Hematopoietic multipotent progenitor cell treated with erythropoietin and hydrocortisone succinate and interleukin-3 and kit ligand, for 4 days (in vitro differentiated cells): ENCODE data around the gene BMP5.

Experiments
- DNase-seq: peaks from one replicate; pipeline ENCODE4 v3.0.0-alpha.2; 2015

The BMP5 gene

DNA sequence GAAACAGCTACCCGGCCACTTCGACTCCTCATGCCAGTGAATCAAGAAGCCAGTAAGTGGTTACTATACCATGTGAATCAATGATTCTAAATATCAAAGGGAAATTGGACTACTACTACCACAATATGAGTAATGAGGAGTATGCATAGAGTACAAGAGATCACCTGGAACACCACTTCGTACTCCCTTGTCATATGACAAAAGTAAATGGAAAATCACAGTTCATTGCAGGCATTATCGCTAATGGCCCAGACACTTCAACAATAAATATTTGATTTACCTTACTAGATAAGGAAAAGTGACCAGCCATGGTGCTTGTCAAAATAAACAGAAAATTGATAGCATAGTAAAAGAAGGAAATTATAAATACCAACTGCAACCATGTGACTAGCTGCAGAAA, 73.1 kb downstream of the BMP5 start:
- DNase-seq: no peak

DNA sequence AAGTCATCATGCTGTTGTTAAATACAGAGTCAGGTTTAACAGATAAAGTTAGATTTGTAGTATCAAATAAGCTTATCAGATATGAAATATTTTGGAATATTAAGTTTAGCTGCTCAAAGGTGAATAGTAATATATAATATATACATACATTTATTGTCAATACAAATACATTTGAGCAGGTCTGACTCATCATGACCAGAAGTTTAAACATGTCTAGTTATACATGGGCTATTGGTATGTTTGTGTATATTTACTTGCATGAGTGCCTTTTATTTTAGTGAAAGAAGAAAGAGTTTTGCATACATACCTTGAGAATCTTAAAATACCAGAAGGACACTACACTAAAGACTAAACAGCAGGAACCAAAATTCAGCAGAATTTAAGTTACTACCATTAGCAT, 76.8 kb downstream of the BMP5 start:
- DNase-seq: no peak

DNA sequence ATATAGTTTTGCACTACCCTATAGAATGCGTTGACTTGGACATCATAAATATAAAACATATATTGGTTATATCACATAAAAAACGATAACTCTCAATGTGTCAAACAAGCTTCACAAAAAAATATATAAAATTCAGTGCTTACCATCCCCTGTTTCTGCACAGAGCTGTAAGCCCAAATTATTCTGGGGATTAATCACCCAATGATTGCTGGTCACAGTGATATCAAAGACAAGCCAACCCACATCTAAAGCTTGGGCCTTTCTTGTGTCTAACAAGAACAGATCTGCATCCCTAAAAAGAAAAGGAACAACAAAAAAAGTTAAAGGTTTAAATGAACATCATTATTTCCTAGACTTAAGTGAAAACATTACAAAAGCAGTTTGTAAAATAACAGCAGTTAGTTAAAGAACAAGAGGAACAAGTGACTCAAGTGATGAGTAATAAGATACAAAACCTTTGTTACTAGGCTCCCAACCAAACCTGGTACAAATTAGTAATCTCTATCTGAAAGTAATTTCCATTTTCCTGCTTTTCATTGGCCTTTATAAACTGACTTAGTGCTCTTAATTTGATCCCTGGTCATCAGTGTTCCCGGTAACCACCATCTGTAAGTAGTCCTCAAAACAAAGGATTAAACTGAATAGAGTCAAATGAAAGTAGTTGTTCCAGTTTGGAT, 81.1 kb downstream of the BMP5 start:
- DNase-seq: no peak

DNA sequence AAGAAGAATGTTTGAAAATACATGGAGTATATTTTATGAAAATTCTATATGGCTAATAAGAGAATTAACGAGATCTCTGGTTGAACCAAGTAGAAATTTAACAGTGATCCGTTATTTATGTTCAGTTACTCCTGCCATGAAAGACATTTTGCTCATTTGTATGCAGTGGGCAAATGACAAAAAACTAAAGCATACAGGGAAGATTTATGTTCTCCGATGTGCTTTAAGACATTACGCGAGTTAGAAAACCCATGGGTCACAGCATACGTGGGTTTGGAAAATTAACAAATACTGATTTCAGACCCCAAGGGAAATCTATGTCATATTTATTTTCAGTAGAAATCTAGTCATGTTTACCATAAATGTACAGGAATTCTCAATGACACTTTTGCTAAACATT, 90.1 kb downstream of the BMP5 start:
- DNase-seq: no peak

DNA sequence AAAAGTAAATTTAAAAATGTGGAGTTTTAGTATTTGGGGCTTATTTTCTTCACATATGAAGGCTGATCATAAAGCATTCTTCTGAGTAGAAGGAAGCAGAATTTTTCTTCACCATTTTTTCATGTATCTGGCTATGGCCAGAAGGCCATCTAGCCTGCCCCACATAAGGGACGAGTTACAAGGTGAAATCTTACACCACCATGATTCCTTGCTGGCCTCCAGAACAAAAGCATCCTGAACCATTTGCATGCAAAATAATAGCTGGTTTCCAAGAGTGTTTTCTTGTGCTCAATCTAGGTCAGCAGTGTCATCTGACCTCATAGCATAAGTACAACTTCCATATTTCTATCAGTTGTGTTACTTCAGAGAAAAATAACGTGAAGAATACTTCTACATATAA, 93.1 kb downstream of the BMP5 start:
- DNase-seq: no peak

DNA sequence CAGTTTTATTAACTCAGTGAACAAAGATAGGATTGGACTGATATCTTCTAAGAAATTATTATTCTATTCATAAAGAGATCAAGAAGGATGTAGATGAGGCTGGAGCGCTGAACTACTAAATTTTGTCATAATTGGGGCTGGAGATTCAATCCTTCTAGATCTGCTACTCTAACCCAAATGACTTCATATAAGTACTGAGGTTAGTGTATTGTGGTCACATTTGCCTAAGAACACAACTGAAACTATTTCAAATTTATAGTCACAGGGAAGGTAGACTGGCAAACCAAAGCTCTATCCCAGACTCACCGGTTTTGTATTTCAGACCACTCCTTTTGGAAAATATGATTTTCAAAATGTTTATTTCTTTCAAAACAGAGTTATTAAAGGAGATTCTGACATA, 96.7 kb downstream of the BMP5 start:
- no peak for DNase-seq

DNA sequence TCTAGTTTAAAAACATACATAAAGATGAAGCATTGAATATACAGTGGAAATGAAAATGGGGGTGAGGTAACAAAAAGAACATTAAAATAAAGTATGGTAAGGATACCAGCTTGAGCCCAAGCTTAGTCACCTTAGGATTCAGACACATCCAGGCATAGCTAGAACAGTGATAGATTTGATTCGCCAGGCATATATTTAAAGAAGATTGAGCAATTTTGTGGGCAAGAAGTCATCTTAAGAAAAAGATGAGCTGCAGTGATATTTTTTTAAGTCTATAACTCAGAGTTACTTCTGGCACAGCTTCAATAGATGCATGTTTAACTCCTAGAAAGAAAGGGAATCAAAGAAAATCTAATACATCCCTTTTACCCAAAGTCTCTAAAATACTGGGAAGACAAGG, 97.9 kb downstream of the BMP5 start:
- no peak for DNase-seq

DNA sequence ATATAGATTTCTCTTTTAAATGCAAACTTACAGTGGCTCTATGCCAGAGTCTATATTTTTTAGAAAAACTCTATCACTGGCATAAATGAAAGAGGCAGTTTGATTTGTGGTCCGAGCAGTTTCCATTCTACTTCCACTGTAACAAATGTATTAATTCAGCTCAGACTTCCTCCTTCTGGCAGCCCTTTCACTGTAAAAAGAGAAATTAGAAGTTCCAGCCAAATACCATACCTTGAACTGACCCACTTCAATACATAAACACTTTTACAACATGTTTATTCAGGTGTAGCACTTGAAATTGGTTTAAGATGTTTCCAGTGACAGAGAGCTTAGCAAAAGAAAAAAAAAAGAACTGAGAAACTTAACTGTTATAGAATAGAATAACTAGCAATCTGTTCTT, 99.3 kb downstream of the BMP5 start:
- DNase-seq: no peak

DNA sequence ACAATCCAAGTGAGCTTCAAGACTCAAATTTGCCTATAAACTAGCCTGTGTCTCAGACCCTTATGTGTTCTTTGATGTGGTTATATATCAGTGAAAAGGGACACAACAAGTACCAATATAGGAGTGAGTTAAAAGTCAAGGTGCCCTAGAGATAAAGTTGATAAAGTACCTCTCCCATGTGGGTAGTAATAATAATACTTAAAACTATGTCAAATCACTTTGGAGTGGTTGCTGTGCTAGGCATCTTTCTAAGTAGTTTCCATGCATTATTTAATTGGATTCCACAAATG, 100.4 kb downstream of the BMP5 start:
- no peak for DNase-seq

DNA sequence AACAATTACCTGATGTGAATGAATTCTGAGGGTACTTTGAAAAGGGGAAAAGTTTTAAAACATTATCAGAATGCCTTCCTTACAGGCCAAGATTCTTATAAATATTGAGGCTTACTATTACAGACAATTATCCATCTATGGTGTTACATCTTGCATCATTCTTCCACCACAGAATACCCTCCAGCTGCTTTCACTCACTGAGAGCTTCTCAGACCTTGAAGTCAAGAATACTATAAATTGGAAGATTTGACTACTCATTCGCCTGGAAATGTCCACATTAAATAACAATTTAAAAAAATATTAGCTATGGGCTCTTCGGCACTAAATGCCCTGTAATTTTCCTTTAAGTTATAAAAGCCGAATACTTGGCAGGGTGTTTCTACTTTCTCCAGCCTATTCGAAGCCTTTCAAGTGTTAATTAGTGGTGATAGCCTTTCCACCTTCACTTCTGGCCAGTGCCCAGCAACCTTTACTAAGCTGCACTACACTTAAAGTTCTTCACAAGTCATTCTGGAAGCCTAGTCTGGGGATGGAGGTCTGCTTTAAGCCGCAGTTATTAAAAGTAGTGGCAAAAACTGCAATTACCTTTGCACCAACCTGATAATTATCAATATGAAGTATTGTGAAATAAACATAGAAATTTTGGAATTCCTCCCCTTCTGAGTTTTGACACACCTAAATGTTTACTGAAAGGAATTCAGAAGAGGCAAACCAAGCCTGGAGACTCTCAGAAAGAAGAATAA, 100.9 kb downstream of the BMP5 start:
- DNase-seq: no peak

DNA sequence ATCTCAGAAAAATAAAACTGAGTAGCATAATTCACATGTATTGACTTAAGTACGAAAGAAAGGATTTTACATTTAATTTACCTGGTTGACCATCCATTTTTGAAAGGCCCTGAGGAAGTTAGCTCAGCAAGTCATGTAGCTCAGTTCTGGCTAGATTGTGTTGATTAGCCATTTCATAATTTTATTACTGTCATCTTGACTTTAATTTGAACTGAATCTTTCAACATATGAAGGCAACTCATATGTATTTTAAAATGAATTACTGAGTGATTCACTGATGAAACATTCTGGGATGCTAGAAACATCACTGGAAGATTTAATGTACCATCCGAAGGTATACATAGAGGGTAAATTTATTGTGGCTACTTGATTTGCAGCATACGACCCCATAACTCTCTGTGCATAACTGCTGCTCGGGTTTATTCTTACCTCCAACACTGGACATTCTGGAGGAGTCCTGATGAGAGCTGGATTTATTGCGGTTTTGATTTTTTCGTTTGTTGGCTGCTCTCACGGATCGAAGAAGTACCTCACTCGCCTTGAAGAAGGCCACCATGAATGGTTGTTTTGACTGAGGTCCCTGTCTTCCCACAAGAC, 101.7 kb downstream of the BMP5 start:
- DNase-seq: no peak

DNA sequence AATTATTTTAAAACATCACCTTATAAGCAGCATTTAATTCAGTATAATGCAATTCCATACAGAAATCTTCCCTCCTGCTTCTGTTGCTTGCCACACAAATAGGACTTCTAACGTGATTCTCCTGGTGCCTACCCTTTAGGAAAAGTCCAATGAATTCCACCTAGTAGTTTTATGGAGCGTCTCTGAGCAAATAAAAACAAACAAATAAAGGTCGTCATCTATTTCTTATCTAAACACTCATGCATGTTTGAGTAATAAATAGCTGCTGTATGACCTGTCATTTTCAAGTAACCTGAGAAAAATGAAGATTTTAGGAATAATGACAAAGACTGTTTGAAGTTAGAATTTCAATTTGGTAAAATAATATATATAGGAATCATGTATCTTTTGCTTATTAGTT, 102.7 kb downstream of the BMP5 start:
- no peak for DNase-seq

DNA sequence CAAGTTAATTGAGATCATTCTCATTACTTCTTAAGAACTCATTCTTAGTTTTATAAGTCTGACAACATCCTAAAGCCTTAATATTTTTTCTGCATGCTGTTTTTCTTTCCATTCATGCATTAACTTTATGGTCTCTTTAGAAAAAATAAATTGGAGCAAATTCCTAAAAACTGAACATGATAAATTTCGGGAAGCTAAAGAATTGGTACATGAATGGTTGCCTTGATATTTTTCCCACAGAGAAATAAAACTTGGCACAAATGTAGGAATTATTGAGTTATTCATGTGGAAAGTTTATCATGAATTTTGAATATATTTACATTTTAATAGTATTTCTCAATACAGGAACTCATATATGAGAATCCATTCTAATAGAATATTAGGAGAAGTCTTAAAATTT, 115.9 kb downstream of the BMP5 start:
- DNase-seq: no peak

DNA sequence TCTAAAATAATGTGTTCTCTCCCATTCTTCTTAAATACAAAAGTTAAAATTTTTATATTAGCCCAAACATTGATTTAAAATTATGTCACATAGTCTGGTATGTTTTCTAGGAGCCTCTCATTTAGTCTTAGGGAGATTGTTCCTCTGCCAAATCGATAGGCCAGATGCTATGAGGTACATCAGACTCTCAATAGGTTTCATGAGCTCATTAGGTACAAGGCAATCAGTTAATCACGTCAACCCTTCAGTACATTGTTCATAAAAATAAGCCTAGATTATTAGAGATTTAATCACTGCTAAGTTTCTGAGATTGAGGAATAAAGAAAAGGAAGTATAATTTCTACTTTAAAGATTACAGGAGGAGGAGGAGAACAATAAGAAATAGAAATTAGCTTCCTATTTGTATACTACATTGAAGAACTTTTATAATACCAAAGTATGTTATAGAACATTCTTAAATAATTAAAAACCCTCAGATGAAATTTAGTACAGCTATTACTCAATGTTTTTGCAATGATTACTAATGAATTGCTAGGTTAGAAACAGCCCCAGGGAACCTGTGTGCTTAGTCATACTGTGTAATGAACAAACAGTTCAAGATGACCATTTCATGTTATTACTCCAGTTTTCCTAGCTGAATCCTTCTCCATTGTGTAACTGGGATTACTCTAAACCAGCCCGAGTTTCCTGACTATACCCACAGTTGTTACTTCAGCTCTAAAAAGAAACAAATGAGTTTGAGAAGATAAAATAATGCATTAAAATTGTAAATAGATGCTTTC, 117.0 kb downstream of the BMP5 start:
- DNase-seq: no peak

DNA sequence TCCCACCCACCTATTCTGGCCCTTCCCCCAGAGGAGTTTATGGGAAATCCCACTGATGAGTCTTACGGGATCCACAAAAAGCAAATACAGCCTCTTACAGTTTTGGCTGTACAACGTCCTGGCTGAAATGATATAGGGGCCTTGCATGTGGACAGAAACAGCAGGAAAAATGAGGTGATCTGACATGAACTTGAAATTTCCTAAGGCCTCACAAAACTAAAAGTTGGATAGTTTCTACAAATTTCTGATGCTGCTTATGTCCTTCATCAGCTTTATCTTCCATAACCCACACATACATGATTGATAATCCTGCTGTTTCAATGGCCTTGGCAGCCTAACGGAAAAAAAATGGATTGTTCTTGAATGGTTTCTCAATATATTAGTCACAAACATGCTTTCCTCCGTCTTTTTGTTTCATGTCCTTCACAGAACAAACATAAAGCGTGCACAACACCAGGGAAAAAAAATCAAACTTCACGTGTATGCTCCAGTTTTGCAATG, 118.8 kb downstream of the BMP5 start:
- DNase-seq: no peak

DNA sequence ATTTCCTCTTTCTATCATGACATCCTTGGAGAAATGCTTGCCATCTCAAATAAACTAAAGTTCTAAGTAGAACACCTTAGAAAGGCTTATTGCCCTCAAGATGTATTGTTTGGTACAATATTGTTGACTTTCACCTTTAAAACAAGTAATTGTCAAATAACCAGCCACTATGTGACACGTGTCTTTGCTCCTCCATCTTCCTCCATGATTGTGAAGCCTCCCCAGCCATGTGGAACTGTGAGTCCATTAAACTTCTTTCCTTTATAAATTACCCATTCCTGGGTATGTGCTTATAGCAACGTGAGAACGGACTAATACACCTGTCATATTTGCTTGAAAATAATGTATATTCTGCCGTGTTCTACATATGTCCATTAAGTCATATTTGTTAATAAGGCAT, 126.5 kb downstream of the BMP5 start:
- DNase-seq: no peak

DNA sequence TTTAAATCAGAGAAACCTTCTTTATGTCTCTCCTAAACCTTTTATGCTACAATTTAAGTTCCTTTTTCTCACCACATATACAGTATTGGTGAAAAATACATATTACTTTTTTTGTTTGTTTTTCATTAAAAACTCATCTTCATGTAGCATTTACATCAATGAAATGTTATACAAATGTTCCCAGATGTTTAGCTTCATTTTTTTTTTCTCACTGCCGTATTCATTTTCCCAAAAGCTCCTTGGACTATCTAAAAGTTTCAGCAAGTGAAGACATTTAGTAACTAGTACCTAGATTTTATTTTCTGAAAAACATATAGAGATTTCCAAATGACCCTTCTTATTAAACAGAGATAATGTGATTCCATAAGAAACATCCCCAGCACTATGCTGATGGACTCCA, 128.9 kb downstream of the BMP5 start:
- no peak for DNase-seq

DNA sequence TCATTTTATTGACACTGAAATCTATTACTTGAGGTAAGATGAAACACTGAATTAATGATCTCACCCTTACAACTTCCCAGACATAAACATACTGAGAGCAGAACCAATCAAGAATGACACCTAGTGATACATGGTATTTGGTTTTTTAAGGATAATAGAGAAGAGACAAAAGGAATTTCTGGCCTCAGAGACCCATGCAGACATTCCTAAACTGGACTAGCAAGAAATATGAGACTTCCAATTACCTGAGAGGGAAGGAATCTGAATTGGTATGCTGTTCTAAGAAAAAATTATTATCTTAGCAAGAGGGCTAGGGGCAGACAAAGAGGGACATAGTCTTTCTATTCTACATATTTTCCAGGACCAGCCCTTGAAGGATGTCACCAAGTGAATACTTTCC, 141.1 kb downstream of the BMP5 start:
- no peak for DNase-seq

DNA sequence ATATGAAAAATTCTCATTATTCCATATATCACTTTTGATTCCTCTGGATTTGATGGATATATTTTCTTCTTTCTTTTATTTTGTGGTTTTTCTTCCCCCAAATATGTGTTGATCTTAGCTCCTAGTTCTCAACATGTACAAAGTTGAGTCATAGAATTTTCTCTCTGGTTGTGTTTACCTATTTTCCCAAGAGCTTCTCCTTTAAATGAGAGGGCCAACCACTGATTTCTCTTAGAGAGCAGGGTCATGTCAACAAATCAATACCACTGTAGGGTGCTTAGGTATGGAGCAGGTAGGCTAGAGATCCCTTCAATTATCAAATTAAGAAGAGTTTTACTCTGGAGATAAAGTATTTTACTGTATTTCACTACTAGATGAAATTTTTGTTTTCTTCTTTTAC, 145.7 kb downstream of the BMP5 start:
- DNase-seq: no peak

DNA sequence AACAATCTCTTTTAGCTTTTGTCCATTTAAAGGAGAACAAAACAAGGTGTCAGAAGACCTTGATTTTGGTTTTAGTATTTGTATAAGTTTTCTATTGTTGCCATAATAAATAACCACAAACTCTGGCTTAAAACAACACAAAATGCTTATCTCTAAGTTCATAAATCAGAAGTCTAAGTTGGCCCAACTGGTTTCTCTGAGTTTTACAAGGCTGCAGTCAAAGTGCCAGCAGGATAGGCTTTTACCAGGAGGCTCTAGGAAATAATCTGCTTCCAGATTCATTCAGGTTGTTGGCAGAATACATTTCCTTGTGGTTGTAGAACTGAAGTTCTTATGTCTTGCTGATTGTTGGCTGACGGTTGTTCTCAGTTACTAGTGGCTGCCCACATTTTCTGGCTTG, 149.2 kb downstream of the BMP5 start:
- no peak for DNase-seq

DNA sequence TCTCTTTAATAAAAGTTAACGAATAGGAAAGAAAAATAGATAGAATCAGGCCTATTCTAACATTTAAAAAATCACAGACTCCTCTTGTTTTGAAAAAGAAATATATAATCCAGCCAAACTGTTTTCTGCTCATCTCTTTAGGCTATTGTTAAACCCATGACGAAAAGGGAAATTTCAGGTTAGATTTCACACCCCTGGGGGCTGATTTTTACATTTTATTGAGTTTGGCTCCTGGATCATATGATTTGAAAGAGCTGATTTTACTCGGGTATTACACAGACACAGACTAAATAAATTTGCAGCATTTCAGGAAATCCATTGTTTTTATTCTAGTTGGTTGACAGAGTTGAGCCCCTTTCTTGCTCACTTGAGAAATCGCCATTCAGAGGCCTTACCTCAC, 160.6 kb downstream of the BMP5 start:
- no peak for DNase-seq

DNA sequence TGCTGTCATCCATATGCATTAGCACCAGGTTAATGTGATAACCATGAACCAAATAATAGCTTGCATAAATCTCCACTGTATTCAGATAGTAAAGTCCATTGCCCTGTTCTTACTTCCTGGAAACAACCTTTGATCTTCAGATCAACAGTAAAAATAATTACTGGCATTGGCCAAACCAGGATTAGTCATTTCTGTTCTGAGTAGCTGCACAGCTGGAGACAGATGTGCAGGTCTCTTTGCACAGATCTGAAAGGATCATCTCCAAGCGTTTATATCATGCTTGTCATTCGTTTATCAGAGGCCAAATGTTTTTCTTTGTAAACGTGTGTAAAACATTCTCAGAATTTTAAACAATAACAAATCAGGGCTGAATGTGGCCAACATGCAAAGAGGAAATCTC, 162.0 kb downstream of the BMP5 start:
- DNase-seq: no peak

DNA sequence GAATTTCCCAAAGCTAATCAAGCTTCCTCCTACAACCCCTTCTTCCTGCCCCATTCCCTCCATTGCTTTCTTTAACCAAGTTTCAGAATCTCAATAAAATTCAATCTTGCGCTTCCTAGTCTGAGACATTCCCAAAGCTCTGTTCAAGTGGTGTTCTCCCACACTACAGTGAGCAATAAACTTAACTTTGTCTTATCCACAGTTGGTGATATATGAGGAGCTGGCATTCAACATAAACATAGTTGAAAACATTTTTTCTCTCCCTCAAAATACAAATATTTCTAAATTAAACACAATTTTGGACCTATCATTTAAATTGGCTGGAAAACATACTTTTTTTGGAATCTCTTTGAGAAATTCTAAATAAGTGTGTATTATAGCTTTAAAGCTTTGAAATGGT, 166.7 kb downstream of the BMP5 start:
- no peak for DNase-seq
